ENCODE data around the gene CORO2A. TPM values are rescaled to one million over a fixed set of nuclear protein-coding genes. Genes with fewer than 3 reads are reported as not detected.
A peak's percentile ranks its signal among the peaks of the same experiment; 100 is the strongest.

CORO2A gene
- total and polyA plus RNA-seq, 2 of the 13 experiments (the other 11 are each of a cell fraction or from before 2014, with no cell fraction given), result 14.4 to 15.3 TPM

- TF ChIP-seq RERE (CRISPR knock-in tag; IDR thresholded peaks at IDR 0.05; ENCODE audit: low read depth), result no peak
- no peak for TF ChIP-seq CREB1 (IDR thresholded peaks at IDR 0.05)
- no peak for TF ChIP-seq CREB1 (CRISPR knock-in tag; IDR thresholded peaks at IDR 0.05)
- TF ChIP-seq GZF1 (CRISPR knock-in tag; IDR thresholded peaks at IDR 0.05), result 0 out of 2 replicates have a peak, but pooled peaks have one; percentile 27
- TF ChIP-seq NFE2L1 (CRISPR knock-in tag; IDR thresholded peaks at IDR 0.05; ENCODE audit: borderline replicate concordance), result no peak
- peak; percentile 81; the same call in 1 of the 2 replicates for TF ChIP-seq RCOR2 (CRISPR knock-in tag; IDR thresholded peaks at IDR 0.05)
- no peak for TF ChIP-seq ZNF615 (CRISPR knock-in tag; IDR thresholded peaks at IDR 0.05; ENCODE audit: borderline replicate concordance)
- TF ChIP-seq SP1 (IDR thresholded peaks at IDR 0.05), result no peak
- no peak for TF ChIP-seq SP1 (CRISPR knock-in tag; IDR thresholded peaks at IDR 0.05)
- no peak for TF ChIP-seq PRMT3 (CRISPR knock-in tag; IDR thresholded peaks at IDR 0.05; ENCODE audit: borderline replicate concordance, low read depth)
- TF ChIP-seq ZNF17 (CRISPR knock-in tag; IDR thresholded peaks at IDR 0.05), result no peak
- peak; percentile 23; the same call in 1 of the 2 replicates for TF ChIP-seq KMT2A (CRISPR knock-in tag; IDR thresholded peaks at IDR 0.05)
- no peak for TF ChIP-seq MTA3 (CRISPR knock-in tag; IDR thresholded peaks at IDR 0.05)
- no peak for TF ChIP-seq EHMT2 (IDR thresholded peaks at IDR 0.05; ENCODE audit: borderline replicate concordance, low read depth, low read length)
- TF ChIP-seq ZNF230 (CRISPR knock-in tag; IDR thresholded peaks at IDR 0.05), result no peak
- TF ChIP-seq PAXIP1 (CRISPR knock-in tag; conservative IDR thresholded peaks at IDR 0.05), result peak; percentile 91
- 0 out of 2 replicates have a peak, but pooled peaks have one; percentile 79 for TF ChIP-seq ZNF264 (CRISPR knock-in tag; IDR thresholded peaks at IDR 0.05)
- TF ChIP-seq PCBP1 (IDR thresholded peaks at IDR 0.05; ENCODE audit: borderline replicate concordance, low read depth, low read length), result peak; percentile 74; the same call in 1 of the 2 replicates
- no peak for TF ChIP-seq FOXP1 (IDR thresholded peaks at IDR 0.05)
- TF ChIP-seq FOXP1 (CRISPR knock-in tag; IDR thresholded peaks at IDR 0.05), result peak; percentile 57
- TF ChIP-seq BHLHE40 (IDR thresholded peaks at IDR 0.05; ENCODE audit: low read length), result no peak
Observed at GRCh38 chr9:98146101-98146991, 46.1 kb downstream of the CORO2A start (continued).

Measured in HepG2 (cell line).